SK-MEL-5 (cell line): ENCODE results near the gene OPTC. TPM values are rescaled to one million over a fixed set of nuclear protein-coding genes. Genes with fewer than 3 reads are reported as not detected.

Experiments used
- DNase-seq: peaks from one replicate; pipeline ENCODE4 v3.0.0-alpha.2; 2016; ENCODE audit warnings: low read depth, low spot score
- in situ Hi-C: cut with HindIII; loops from 2 replicates; pipeline ENCODE4 v1.10.0; 2016; ENCODE audit warnings: low sequenced_read_pairs, high pct_unique_total_duplicates, low pct_unique_long_range_greater_than_20kb
- total RNA-seq: library from RNA; depleted of rRNA; stranded (reverse); fragments of >200 nt; shearing (Covaris generic); gene quantifications from 2 replicates; pipeline ENCODE4 v1.2.3, GENCODE V29; 2014

The OPTC gene
- total RNA-seq, 1 experiment from 2014 or later, result not detected

GRCh38 chr1:203521074-203521794 lies 27.3 kb downstream of the OPTC start:
- no peak for DNase-seq
- in situ Hi-C loops, result no loop called here

- DNase-seq, result no peak
- in situ Hi-C loops, result no loop called here
These were observed 27.9 kb downstream of the OPTC start for GRCh38 chr1:203521812-203522211.

GRCh38 chr1:203522237-203522636 lies 28.3 kb downstream of the OPTC start:
- in situ Hi-C loops, result no loop called here
- DNase-seq, result no peak

- in situ Hi-C loops, result no loop called here
- no peak for DNase-seq
These were observed 29.7 kb downstream of the OPTC start for GRCh38 chr1:203523667-203524066.

- in situ Hi-C loops, result no loop called here
- DNase-seq, result peak; percentile 78
These were observed 30.2 kb downstream of the OPTC start for GRCh38 chr1:203524152-203524551.

GRCh38 chr1:203524824-203525223 lies 30.9 kb downstream of the OPTC start:
- DNase-seq, result no peak
- in situ Hi-C loops, result no loop called here

- in situ Hi-C loops, result no loop called here
These were observed 31.7 kb downstream of the OPTC start for GRCh38 chr1:203525685-203526084.

GRCh38 chr1:203526130-203526529 lies 32.2 kb downstream of the OPTC start:
- in situ Hi-C loops, result no loop called here
- DNase-seq, result no peak

More at GRCh38 chr1:203525685-203526084, 31.7 kb downstream of the OPTC start:
- DNase-seq, result no peak

- DNase-seq, result no peak
These were observed 32.6 kb downstream of the OPTC start for GRCh38 chr1:203526572-203526971.

GRCh38 chr1:203527013-203527412 lies 33.1 kb downstream of the OPTC start:
- in situ Hi-C loops, result no loop called here
- no peak for DNase-seq

More at GRCh38 chr1:203526572-203526971, 32.6 kb downstream of the OPTC start:
- in situ Hi-C loops, result no loop called here

- in situ Hi-C loops, result no loop called here
These were observed 34.1 kb downstream of the OPTC start for GRCh38 chr1:203528063-203528462.

GRCh38 chr1:203528976-203529835 lies 35.3 kb downstream of the OPTC start:
- in situ Hi-C loops, result no loop called here
- DNase-seq, result no peak

More at GRCh38 chr1:203528063-203528462, 34.1 kb downstream of the OPTC start:
- no peak for DNase-seq

GRCh38 chr1:203531063-203531462 lies 37.1 kb downstream of the OPTC start:
- in situ Hi-C loops, result no loop called here
- no peak for DNase-seq

- no peak for DNase-seq
- in situ Hi-C loops, result no loop called here
These were observed 40.1 kb downstream of the OPTC start for GRCh38 chr1:203534012-203534411.

- peak; percentile 83 for DNase-seq
- in situ Hi-C loops, result no loop called here
These were observed 40.6 kb downstream of the OPTC start for GRCh38 chr1:203534526-203534925.

GRCh38 chr1:203536575-203536974 lies 42.6 kb downstream of the OPTC start:
- no peak for DNase-seq
- in situ Hi-C loops, result no loop called here

GRCh38 chr1:203536980-203537455 lies 43.1 kb downstream of the OPTC start:
- in situ Hi-C loops, result no loop called here
- no peak for DNase-seq

- in situ Hi-C loops, result no loop called here
- DNase-seq, result no peak
These were observed 44.0 kb downstream of the OPTC start for GRCh38 chr1:203537806-203538464.
